SK-N-SH treated with all-trans-retinoic acid at 6 μM for 48 hours (cell line): ENCODE data around the gene ENHO.

Experiments used
- ATAC-seq: fragments of 200-7000 bp; cut with Tn5 transposase; 3 replicates; pipeline ENCODE4 v1.9.1; 2020; ENCODE audit warnings: mild to moderate bottlenecking, moderate library complexity
- ARNTL ChIP-seq: fragments of 450-650 bp; formaldehyde crosslinking; IDR thresholded peaks from 2 replicates; pipeline ENCODE4 v1.5.0; 2020; ENCODE audit warnings: low read depth, mild to moderate bottlenecking, moderate library complexity, borderline replicate concordance
- BACH2 ChIP-seq: fragments of 250-450 bp; sonication (Bioruptor Pico); IDR thresholded peaks from 2 replicates; pipeline ENCODE4 v1.9.0; 2021; ENCODE audit warnings: mild to moderate bottlenecking, borderline replicate concordance
- CREB5 ChIP-seq: fragments of 250-450 bp; sonication (Bioruptor Pico); IDR thresholded peaks from 2 replicates; pipeline ENCODE4 v1.5.1; 2020; ENCODE audit warnings: low read depth, mild to moderate bottlenecking, moderate library complexity
- CSDC2 ChIP-seq: fragments of 250-450 bp; sonication (Bioruptor Pico); IDR thresholded peaks from 2 replicates; pipeline ENCODE4 v1.5.0; 2020; ENCODE audit warnings: mild to moderate bottlenecking, moderate library complexity
- CSRNP3 ChIP-seq: fragments of 250-450 bp; sonication (Bioruptor Pico); IDR thresholded peaks from 2 replicates; pipeline ENCODE4 v1.5.1; 2021; ENCODE audit warnings: mild to moderate bottlenecking, moderate library complexity
- ESRRG ChIP-seq: fragments of 250-450 bp; sonication (Bioruptor Pico); IDR thresholded peaks from 2 replicates; pipeline ENCODE4 v1.6.1; 2021; ENCODE audit warnings: mild to moderate bottlenecking
- GLIS3 ChIP-seq: fragments of 250-450 bp; sonication (Bioruptor Pico); IDR thresholded peaks from 2 replicates; pipeline ENCODE4 v1.5.0; 2020; ENCODE audit warnings: mild to moderate bottlenecking, moderate library complexity
- ISL1 ChIP-seq: fragments of 250-450 bp; sonication (Bioruptor Pico); IDR thresholded peaks from 2 replicates; pipeline ENCODE4 v2.1.2; 2022; ENCODE audit warnings: mild to moderate bottlenecking, moderate library complexity
- PATZ1 ChIP-seq: fragments of 250-450 bp; sonication (Bioruptor Pico); IDR thresholded peaks from 2 replicates; pipeline ENCODE4 v1.8.0; 2020; ENCODE audit warnings: mild to moderate bottlenecking, moderate library complexity, borderline replicate concordance
- POU6F1 ChIP-seq: fragments of 250-450 bp; sonication (Bioruptor Pico); IDR thresholded peaks from 2 replicates; pipeline ENCODE4 v1.8.0; 2021; ENCODE audit warnings: low read depth, mild to moderate bottlenecking, moderate library complexity, borderline replicate concordance
- PPARA ChIP-seq: fragments of 250-450 bp; sonication (Bioruptor Pico); IDR thresholded peaks from 2 replicates; pipeline ENCODE4 v1.5.0; 2020; ENCODE audit warnings: mild to moderate bottlenecking, borderline replicate concordance
- RARB ChIP-seq: fragments of 250-450 bp; sonication (Bioruptor Pico); IDR thresholded peaks from 2 replicates; pipeline ENCODE4 v1.8.0; 2021; ENCODE audit warnings: mild to moderate bottlenecking, moderate library complexity
- SNAI2 ChIP-seq: fragments of 250-450 bp; sonication (Bioruptor Pico); IDR thresholded peaks from 2 replicates; pipeline ENCODE4 v1.5.0; 2020; ENCODE audit warnings: mild to moderate bottlenecking, moderate library complexity
- TCF4 ChIP-seq: fragments of 250-450 bp; sonication (Bioruptor Pico); IDR thresholded peaks from 2 replicates; pipeline ENCODE4 v1.8.0; 2021; ENCODE audit warnings: mild to moderate bottlenecking, moderate library complexity, borderline replicate concordance
- TOX ChIP-seq: fragments of 250-450 bp; sonication (Bioruptor Pico); IDR thresholded peaks from 2 replicates; pipeline ENCODE4 v1.8.0; 2021; ENCODE audit warnings: mild to moderate bottlenecking, moderate library complexity, borderline replicate concordance
- TSHZ2 ChIP-seq: fragments of 250-450 bp; sonication (Bioruptor Pico); IDR thresholded peaks from 2 replicates; pipeline ENCODE4 v1.5.0; 2020; ENCODE audit warnings: mild to moderate bottlenecking, moderate library complexity
- ZC3H10 ChIP-seq: fragments of 250-450 bp; sonication (Bioruptor Pico); IDR thresholded peaks from 2 replicates; pipeline ENCODE4 v1.5.1; 2021; ENCODE audit warnings: mild to moderate bottlenecking, moderate library complexity
- ZFP3 ChIP-seq: fragments of 250-450 bp; sonication (Bioruptor Pico); IDR thresholded peaks from 2 replicates; pipeline ENCODE4 v1.5.0; 2020; ENCODE audit warnings: mild to moderate bottlenecking, moderate library complexity
- ZFP30 ChIP-seq: fragments of 450-650 bp; formaldehyde crosslinking; IDR thresholded peaks from 2 replicates; pipeline ENCODE4 v1.5.0; 2022; ENCODE audit warnings: mild to moderate bottlenecking, moderate library complexity
- ZNF565 ChIP-seq: fragments of 450-650 bp; formaldehyde crosslinking; conservative IDR thresholded peaks from 2 replicates; pipeline ENCODE4 v1.5.0; 2020; ENCODE audit warnings: low read depth, mild to moderate bottlenecking, moderate library complexity
- ZNF70 ChIP-seq: fragments of 450-650 bp; formaldehyde crosslinking; IDR thresholded peaks from 2 replicates; pipeline ENCODE4 v1.5.0; 2020; ENCODE audit warnings: mild to moderate bottlenecking, moderate library complexity
- ZNF8 ChIP-seq: fragments of 450-650 bp; formaldehyde crosslinking; IDR thresholded peaks from 2 replicates; pipeline ENCODE4 v1.5.0; 2020; ENCODE audit warnings: mild to moderate bottlenecking, moderate library complexity

The ENHO gene

GRCh38 chr9:34551751-34552605, 29.2 kb upstream of the ENHO start:
- ATAC-seq, result no peak

GRCh38 chr9:34550681-34551270, 28.0 kb upstream of the ENHO start:
- ATAC-seq, result no peak
- TF ChIP-seq CSDC2 (CRISPR knock-in tag), result no peak
- TF ChIP-seq ZFP30 (CRISPR knock-in tag), result no peak
- TF ChIP-seq RARB (CRISPR knock-in tag), result no peak
- TF ChIP-seq CSRNP3 (CRISPR knock-in tag), result no peak
- no peak for TF ChIP-seq SNAI2 (CRISPR knock-in tag)
- TF ChIP-seq CREB5 (CRISPR knock-in tag), result no peak
- no peak for TF ChIP-seq ZNF70 (CRISPR knock-in tag)
- no peak for TF ChIP-seq ZFP3 (CRISPR knock-in tag)
- TF ChIP-seq ISL1, result no peak
- no peak for TF ChIP-seq GLIS3 (CRISPR knock-in tag)
- no peak for TF ChIP-seq ESRRG (CRISPR knock-in tag)
- no peak for TF ChIP-seq ARNTL
- TF ChIP-seq TCF4 (CRISPR knock-in tag), result no peak

More at GRCh38 chr9:34551751-34552605, 29.2 kb upstream of the ENHO start:
- TF ChIP-seq ZNF565 (CRISPR knock-in tag), result no peak
- no peak for TF ChIP-seq ARNTL
- no peak for TF ChIP-seq PPARA (CRISPR knock-in tag)
- TF ChIP-seq BACH2, result no peak
- no peak for TF ChIP-seq CREB5 (CRISPR knock-in tag)
- TF ChIP-seq PATZ1 (CRISPR knock-in tag), result no peak
- no peak for TF ChIP-seq ZC3H10 (CRISPR knock-in tag)
- TF ChIP-seq ZNF70 (CRISPR knock-in tag), result no peak
- no peak for TF ChIP-seq CSRNP3 (CRISPR knock-in tag)
- no peak for TF ChIP-seq GLIS3 (CRISPR knock-in tag)

GRCh38 chr9:34550016-34550680, 27.4 kb upstream of the ENHO start:
- ATAC-seq, result no peak
- no peak for TF ChIP-seq ESRRG (CRISPR knock-in tag)
- no peak for TF ChIP-seq POU6F1 (CRISPR knock-in tag)
- no peak for TF ChIP-seq ZNF70 (CRISPR knock-in tag)
- no peak for TF ChIP-seq CSDC2 (CRISPR knock-in tag)
- TF ChIP-seq TSHZ2 (CRISPR knock-in tag), result no peak
- TF ChIP-seq GLIS3 (CRISPR knock-in tag), result no peak
- TF ChIP-seq ZC3H10 (CRISPR knock-in tag), result no peak
- no peak for TF ChIP-seq RARB (CRISPR knock-in tag)
- no peak for TF ChIP-seq ZFP3 (CRISPR knock-in tag)
- TF ChIP-seq ZNF8 (CRISPR knock-in tag), result no peak
- no peak for TF ChIP-seq CREB5 (CRISPR knock-in tag)
- no peak for TF ChIP-seq TOX (CRISPR knock-in tag)
- no peak for TF ChIP-seq ZFP30 (CRISPR knock-in tag)
